ENCODE data around the gene MACROD1.

Gene MACROD1

DNA sequence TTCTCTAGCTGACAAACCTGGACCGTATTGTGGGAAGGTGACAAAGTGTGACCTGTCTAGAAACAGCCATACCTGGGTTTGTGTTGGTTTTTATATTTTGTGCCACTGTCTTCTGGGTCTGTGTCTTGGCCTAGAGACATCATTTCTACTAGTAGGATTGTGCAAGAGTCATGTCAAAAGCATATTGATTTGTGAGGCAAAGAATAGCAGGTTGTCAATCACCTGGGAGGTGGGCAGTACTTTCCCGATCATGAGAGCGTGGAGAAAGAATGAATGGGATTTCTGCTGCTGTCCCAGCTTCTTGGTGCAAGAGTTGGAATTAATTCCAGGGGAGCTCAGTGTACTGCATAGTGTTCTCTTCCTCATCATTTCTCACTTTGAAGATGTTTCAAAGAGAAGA, 35.6 kb upstream of the MACROD1 start:
- Histone ChIP-seq H3K79me2 (ENCODE audit: control insufficient read depth, insufficient read depth, low read length, poor library complexity) (no peaks in the 10 kb centered on the region), H2AK5ac (ENCODE audit: low read length) (no peak overlapping the region), H3K18ac (ENCODE audit: low read length) (no peak overlapping the region), H3K79me1 (ENCODE audit: low read length) (no peaks in the 10 kb centered on the region), H3K36me3 (ENCODE audit: control insufficient read depth in 1 of 2, insufficient read depth in 2 of 2, low read length in 2 of 2) (peaks cover 70 to 89% of the 10 kb centered on the region in 2 experiments), H3K27me3 (ENCODE audit: insufficient read depth, low read length) (no peaks in the 10 kb centered on the region), H2BK12ac (ENCODE audit: low read length) (no peak overlapping the region), H4K12ac (ENCODE audit: low read depth, low read length) (no peak overlapping the region), H3K23ac (ENCODE audit: low read length) (no peak overlapping the region), H3K14ac (ENCODE audit: low read length) (no peak overlapping the region), H3K4me2 (ENCODE audit: low read length) (no peak overlapping the region), H4K8ac (ENCODE audit: low read depth, low read length) (no peak overlapping the region), H4K91ac (ENCODE audit: low read depth, low read length) (no peak overlapping the region), H3K4ac (ENCODE audit: low read depth, low read length) (no peak overlapping the region), H2BK120ac (ENCODE audit: insufficient read depth, low read length, poor library complexity) (no peak overlapping the region), H2BK5ac (ENCODE audit: low read depth, low read length, poor library complexity) (no peak overlapping the region), H3K27ac (ENCODE audit: low read depth, low read length) (no peak overlapping the region), H3K9me3 (ENCODE audit: insufficient read depth, low read depth, low read length) (no peaks in the 10 kb centered on the region), H3K4me1 (ENCODE audit: control insufficient read depth in 1 of 2, insufficient read depth in 2 of 2, low read length in 2 of 2) (no peaks in the 10 kb centered on the region), H2AFZ (ENCODE audit: insufficient read depth, low read length, poor library complexity) (no peak overlapping the region), H3K4me3 (ENCODE audit: low read depth, low read length) (no peak overlapping the region), H3K9ac (ENCODE audit: low read length) (no peak overlapping the region)
- WGBS (ENCODE audit: extremely low coverage, insufficient coverage, insufficient read length): no CpG with 5 or more reads among the region's 3 CpGs
- no peak for DNase-seq

GRCh38 chr11:64198511-64198910, 32.6 kb upstream of the MACROD1 start:
- no peak for DNase-seq
- no peak overlapping the region for H2BK12ac ChIP-seq (ENCODE audit: low read length)
- H3K14ac ChIP-seq (ENCODE audit: low read length): no peak overlapping the region
- H2AFZ ChIP-seq (ENCODE audit: insufficient read depth, low read length, poor library complexity): no peak overlapping the region
- H3K9ac ChIP-seq (ENCODE audit: low read length): no peak overlapping the region
- no peak overlapping the region for H2AK5ac ChIP-seq (ENCODE audit: low read length)
- no peak overlapping the region for H3K23ac ChIP-seq (ENCODE audit: low read length)
- H3K4me2 ChIP-seq (ENCODE audit: low read length): no peak overlapping the region
- WGBS (ENCODE audit: extremely low coverage, insufficient coverage, insufficient read length): no CpG with 5 or more reads among the region's 2 CpGs
- no peaks in the 10 kb centered on the region for H3K9me3 ChIP-seq (ENCODE audit: insufficient read depth, low read depth, low read length)
- H3K79me2 ChIP-seq (ENCODE audit: control insufficient read depth, insufficient read depth, low read length, poor library complexity): no peaks in the 10 kb centered on the region
- no peak overlapping the region for H3K27ac ChIP-seq (ENCODE audit: low read depth, low read length)
- H3K4me3 ChIP-seq (ENCODE audit: low read depth, low read length): no peak overlapping the region
- H2BK120ac ChIP-seq (ENCODE audit: insufficient read depth, low read length, poor library complexity): no peak overlapping the region
- no peaks in the 10 kb centered on the region for H3K79me1 ChIP-seq (ENCODE audit: low read length)
- H3K4me1 ChIP-seq (ENCODE audit: control insufficient read depth in 1 of 2, insufficient read depth in 2 of 2, low read length in 2 of 2): no peaks in the 10 kb centered on the region
- H4K12ac ChIP-seq (ENCODE audit: low read depth, low read length): no peak overlapping the region
- H3K36me3 ChIP-seq (ENCODE audit: control insufficient read depth in 1 of 2, insufficient read depth in 2 of 2, low read length in 2 of 2): peaks cover 66 to 89% of the 10 kb centered on the region in 2 experiments
- H2BK5ac ChIP-seq (ENCODE audit: low read depth, low read length, poor library complexity): no peak overlapping the region
- H3K18ac ChIP-seq (ENCODE audit: low read length): no peak overlapping the region
- H3K4ac ChIP-seq (ENCODE audit: low read depth, low read length): no peak overlapping the region
- H4K91ac ChIP-seq (ENCODE audit: low read depth, low read length): no peak overlapping the region
- no peaks in the 10 kb centered on the region for H3K27me3 ChIP-seq (ENCODE audit: insufficient read depth, low read length)
- H4K8ac ChIP-seq (ENCODE audit: low read depth, low read length): no peak overlapping the region

- H3K9ac ChIP-seq (ENCODE audit: low read length): no peak overlapping the region
- no peak overlapping the region for H4K91ac ChIP-seq (ENCODE audit: low read depth, low read length)
- no peak overlapping the region for H2BK120ac ChIP-seq (ENCODE audit: insufficient read depth, low read length, poor library complexity)
- no peak overlapping the region for H2AK5ac ChIP-seq (ENCODE audit: low read length)
- no CpG with 5 or more reads among the region's 9 CpGs for WGBS (ENCODE audit: extremely low coverage, insufficient coverage, insufficient read length)
- H2BK12ac ChIP-seq (ENCODE audit: low read length): no peak overlapping the region
- H3K4ac ChIP-seq (ENCODE audit: low read depth, low read length): no peak overlapping the region
- H2AFZ ChIP-seq (ENCODE audit: insufficient read depth, low read length, poor library complexity): no peak overlapping the region
- no peak overlapping the region for H3K4me2 ChIP-seq (ENCODE audit: low read length)
- no peaks in the 10 kb centered on the region for H3K27me3 ChIP-seq (ENCODE audit: insufficient read depth, low read length)
- H4K12ac ChIP-seq (ENCODE audit: low read depth, low read length): no peak overlapping the region
- no peak overlapping the region for H3K14ac ChIP-seq (ENCODE audit: low read length)
- H3K4me3 ChIP-seq (ENCODE audit: low read depth, low read length): no peak overlapping the region
- H4K8ac ChIP-seq (ENCODE audit: low read depth, low read length): no peak overlapping the region
- H3K36me3 ChIP-seq (ENCODE audit: control insufficient read depth in 1 of 2, insufficient read depth in 2 of 2, low read length in 2 of 2): peaks cover 66 to 81% of the 10 kb centered on the region in 2 experiments
- no peak overlapping the region for H2BK5ac ChIP-seq (ENCODE audit: low read depth, low read length, poor library complexity)
- H3K79me1 ChIP-seq (ENCODE audit: low read length): no peaks in the 10 kb centered on the region
- no peaks in the 10 kb centered on the region for H3K79me2 ChIP-seq (ENCODE audit: control insufficient read depth, insufficient read depth, low read length, poor library complexity)
- H3K23ac ChIP-seq (ENCODE audit: low read length): no peak overlapping the region
- no peak overlapping the region for H3K18ac ChIP-seq (ENCODE audit: low read length)
- no peak overlapping the region for H3K27ac ChIP-seq (ENCODE audit: low read depth, low read length)
- H3K4me1 ChIP-seq (ENCODE audit: control insufficient read depth in 1 of 2, insufficient read depth in 2 of 2, low read length in 2 of 2): no peaks in the 10 kb centered on the region
- H3K9me3 ChIP-seq (ENCODE audit: insufficient read depth, low read depth, low read length): no peaks in the 10 kb centered on the region
- no peak for DNase-seq
Observed at GRCh38 chr11:64196626-64197025, 30.7 kb upstream of the MACROD1 start.

GRCh38 chr11:64192434-64192833, 26.5 kb upstream of the MACROD1 start:
- peaks cover 47 to 54% of the 10 kb centered on the region in 2 experiments for H3K36me3 ChIP-seq (ENCODE audit: control insufficient read depth in 1 of 2, insufficient read depth in 2 of 2, low read length in 2 of 2)
- no peak overlapping the region for H4K12ac ChIP-seq (ENCODE audit: low read depth, low read length)
- H3K27me3 ChIP-seq (ENCODE audit: insufficient read depth, low read length): no peaks in the 10 kb centered on the region
- H3K9me3 ChIP-seq (ENCODE audit: insufficient read depth, low read depth, low read length): no peaks in the 10 kb centered on the region
- no peak overlapping the region for H3K4ac ChIP-seq (ENCODE audit: low read depth, low read length)
- no peak overlapping the region for H4K91ac ChIP-seq (ENCODE audit: low read depth, low read length)
- H2AFZ ChIP-seq (ENCODE audit: insufficient read depth, low read length, poor library complexity): no peak overlapping the region
- H3K79me1 ChIP-seq (ENCODE audit: low read length): no peaks in the 10 kb centered on the region
- no peak overlapping the region for H3K4me3 ChIP-seq (ENCODE audit: low read depth, low read length)
- H4K8ac ChIP-seq (ENCODE audit: low read depth, low read length): no peak overlapping the region
- DNase-seq: no peak
- H3K27ac ChIP-seq (ENCODE audit: low read depth, low read length): no peak overlapping the region
- WGBS (ENCODE audit: extremely low coverage, insufficient coverage, insufficient read length): no CpG with 5 or more reads among the region's 5 CpGs
- H3K4me2 ChIP-seq (ENCODE audit: low read length): no peak overlapping the region
- no peak overlapping the region for H3K9ac ChIP-seq (ENCODE audit: low read length)
- peaks cover 0 to 3% of the 10 kb centered on the region in 2 experiments for H3K4me1 ChIP-seq (ENCODE audit: control insufficient read depth in 1 of 2, insufficient read depth in 2 of 2, low read length in 2 of 2)
- H2BK5ac ChIP-seq (ENCODE audit: low read depth, low read length, poor library complexity): no peak overlapping the region
- H3K14ac ChIP-seq (ENCODE audit: low read length): no peak overlapping the region
- no peak overlapping the region for H3K23ac ChIP-seq (ENCODE audit: low read length)
- no peak overlapping the region for H2BK12ac ChIP-seq (ENCODE audit: low read length)
- H2AK5ac ChIP-seq (ENCODE audit: low read length): no peak overlapping the region
- peaks cover 14% of the 10 kb centered on the region for H3K79me2 ChIP-seq (ENCODE audit: control insufficient read depth, insufficient read depth, low read length, poor library complexity)
- no peak overlapping the region for H2BK120ac ChIP-seq (ENCODE audit: insufficient read depth, low read length, poor library complexity)
- no peak overlapping the region for H3K18ac ChIP-seq (ENCODE audit: low read length)

Data from trophoblast cell (in vitro differentiated cells and primary cell).